GM18507 (cell line): ENCODE measurements around the gene PHETA2.
A peak's percentile ranks its signal among the peaks of the same experiment; 100 is the strongest.
"Not testable (repeated sequence)": the region's sequence is repeated elsewhere in the genome, so short reads cannot be mapped to it uniquely, and the experiment has no call there.

Experiments used
- DNase-seq: peaks from one replicate; pipeline ENCODE4 v3.0.0; 2011; ENCODE audit warnings: low read depth; ENCODE audit not compliant: insufficient read length; ENCODE audit errors: extremely low spot score
- FAIRE-seq: peaks from 2 replicates; lab custom pipeline; 2011; peaks lifted over from hg19 to GRCh38; lab: Jason Lieb, UNC

PHETA2 gene

GRCh38 chr22:42068291-42068690 lies 5.8 kb upstream of the PHETA2 start:
- DNase-seq (no peak), FAIRE-seq (no peak)

- no peak for FAIRE-seq
- DNase-seq, result no peak
These were observed 4.1 kb upstream of the PHETA2 start for GRCh38 chr22:42069801-42070516.

GRCh38 chr22:42070517-42071422 lies 3.3 kb upstream of the PHETA2 start, which contains the start of gene NAGA:
NAGA (minus strand) TSS chr22:42070812; CDS start chr22:42070297, 515 bp downstream.
- peak; percentile 87 for DNase-seq
- FAIRE-seq, result peak; percentile 99

- FAIRE-seq, result not testable (repeated sequence)
These were observed 2.5 kb upstream of the PHETA2 start for GRCh38 chr22:42071508-42071907.

GRCh38 chr22:42072606-42073330 lies 1.3 kb upstream of the PHETA2 start:
- DNase-seq (no peak), FAIRE-seq (no peak)

More at GRCh38 chr22:42071508-42071907, 2.5 kb upstream of the PHETA2 start:
- DNase-seq, result not testable (repeated sequence)

GRCh38 chr22:42073621-42074041 lies 417 bp upstream of the PHETA2 start:
- DNase-seq (no peak), FAIRE-seq (no peak)

- DNase-seq (no peak), FAIRE-seq (no peak)
These were observed 1.0 kb downstream of the PHETA2 start for GRCh38 chr22:42074846-42075676.

GRCh38 chr22:42076764-42077485 lies 2.9 kb downstream of the PHETA2 start:
- FAIRE-seq (no peak), DNase-seq (no peak)

- FAIRE-seq, result no peak
- no peak for DNase-seq
These were observed 3.6 kb downstream of the PHETA2 start for GRCh38 chr22:42077486-42078125.

- peak; percentile 47 for FAIRE-seq
These were observed 4.6 kb downstream of the PHETA2 start for GRCh38 chr22:42078469-42079318.

GRCh38 chr22:42079319-42080251 lies 5.5 kb downstream of the PHETA2 start, which contains the start of gene SMDT1:
SMDT1 (plus strand) TSS chr22:42079700; CDS start chr22:42079769, 69 bp downstream.
- DNase-seq, result peak; percentile 96
- FAIRE-seq, result peak; percentile 99

More at GRCh38 chr22:42078469-42079318, 4.6 kb downstream of the PHETA2 start:
- DNase-seq, result no peak

- no peak for DNase-seq
These were observed 6.2 kb downstream of the PHETA2 start for GRCh38 chr22:42080287-42080686.

GRCh38 chr22:42083119-42083518 lies 9.1 kb downstream of the PHETA2 start:
- no peak for FAIRE-seq
- DNase-seq, result no peak

More at GRCh38 chr22:42080287-42080686, 6.2 kb downstream of the PHETA2 start:
- FAIRE-seq, result no peak

- DNase-seq, result no peak
- no peak for FAIRE-seq
These were observed 10.8 kb downstream of the PHETA2 start for GRCh38 chr22:42084874-42085273.

GRCh38 chr22:42086051-42086450 lies 12.0 kb downstream of the PHETA2 start:
- no peak for DNase-seq
- no peak for FAIRE-seq
